Right ventricle myocardium inferior (tissue), 1 donor: ENCODE data around the gene UTP18. TPM values are rescaled to one million over a fixed set of nuclear protein-coding genes. Genes with fewer than 3 reads are reported as not detected.
"Not testable (repeated sequence)": the region's sequence is repeated elsewhere in the genome, so short reads cannot be mapped to it uniquely, and the experiment has no call there.

Experiments used
- ATAC-seq: fragments of 200-7000 bp; cut with Tn5 transposase; one replicate; pipeline ENCODE4 v1.9.1; 2020; ENCODE audit warnings: mild to moderate bottlenecking, moderate library complexity
- DNase-seq: peaks from one replicate; pipeline ENCODE4 v3.0.0; 2021; ENCODE audit errors: missing footprints
- intact Hi-C: fragments of 100-400 bp; cut with DNase I; formaldehyde crosslinking; loops from one replicate; pipeline ENCODE4 v1.11.0; 2022
- long read RNA-seq: library from polyadenylated mRNA; unstranded; transcript quantifications from one replicate; pipeline ENCODE4 v2.0.0, GENCODE V29; 2021
- total RNA-seq: library from RNA; stranded (reverse); fragmentation: NEBNext Ultra II Directional; extraction: Animal tissue kit (Norgen Biotek cat#: 25700); gene quantifications from one replicate; pipeline ENCODE4 v1.2.1, GENCODE V29; 2021
- donor health status: DM: no; HTN: yes; CAD: no; lungs with severe emphysema.

UTP18 gene
- total RNA-seq: 6.9 TPM
- long read RNA-seq, transcript UTP18-201 (14 exons, 1,894 nt): major isoform, 6 of 7 reads
- long read RNA-seq, partial matches to known transcripts: 1 of 7 reads
- long read RNA-seq, other reads (novel, unspliced or antisense): 0 of 7 reads

- peak; percentile 98 for DNase-seq
- intact Hi-C loops: loop anchor here (5.0 kb wide), 1 partner anchor 93 kb away; the partner anchor contains the start of gene NME2
- peak; percentile 97 for ATAC-seq
Measured at GRCh38 chr17:51260237-51261023, at the start of gene UTP18. Gene UTP18, plus strand, starts transcription at chr17:51260546. Its CDS starts 39 bp downstream, at chr17:51260585.

- ATAC-seq (no peak), DNase-seq (no peak)
- intact Hi-C loops: no loop called here
Measured at GRCh38 chr17:51214920-51215319, 45.4 kb upstream of the UTP18 start.

- DNase-seq (no peak), ATAC-seq (no peak)
- intact Hi-C loops: no loop called here
Measured at GRCh38 chr17:51217946-51218345, 42.4 kb upstream of the UTP18 start.

- DNase-seq: no peak
- intact Hi-C loops: no loop called here
- no peak for ATAC-seq
Measured at GRCh38 chr17:51221322-51221721, 39.0 kb upstream of the UTP18 start.

GRCh38 chr17:51224402-51225262 is 35.7 kb upstream of the UTP18 start:
- no peak for ATAC-seq
- DNase-seq: no peak
- intact Hi-C loops: no loop called here

GRCh38 chr17:51225523-51225922 is 34.8 kb upstream of the UTP18 start:
- not testable (repeated sequence) for DNase-seq

GRCh38 chr17:51228161-51228560 is 32.2 kb upstream of the UTP18 start:
- DNase-seq (no peak), ATAC-seq (no peak)
- intact Hi-C loops: no loop called here

More at GRCh38 chr17:51225523-51225922, 34.8 kb upstream of the UTP18 start:
- intact Hi-C loops, ATAC-seq: not testable (repeated sequence)

- DNase-seq (no peak), ATAC-seq (no peak)
- intact Hi-C loops: no loop called here
Measured at GRCh38 chr17:51229889-51230288, 30.5 kb upstream of the UTP18 start.

- ATAC-seq: no peak
- DNase-seq: no peak
- intact Hi-C loops: no loop called here
Measured at GRCh38 chr17:51230306-51230705, 30.0 kb upstream of the UTP18 start.

GRCh38 chr17:51231999-51232398 is 28.3 kb upstream of the UTP18 start:
- no peak for ATAC-seq
- intact Hi-C loops: no loop called here
- no peak for DNase-seq

GRCh38 chr17:51234162-51234561 is 26.2 kb upstream of the UTP18 start:
- no peak for ATAC-seq
- intact Hi-C loops: no loop called here
- DNase-seq: no peak

- intact Hi-C loops: no loop called here
Measured at GRCh38 chr17:51238255-51238887, 22.0 kb upstream of the UTP18 start.

GRCh38 chr17:51240275-51240674 is 20.1 kb upstream of the UTP18 start:
- DNase-seq (no peak), ATAC-seq (no peak)
- intact Hi-C loops: no loop called here

More at GRCh38 chr17:51238255-51238887, 22.0 kb upstream of the UTP18 start:
- ATAC-seq (no peak), DNase-seq (no peak)

- no peak for ATAC-seq
Measured at GRCh38 chr17:51244041-51244440, 16.3 kb upstream of the UTP18 start.

GRCh38 chr17:51245535-51245934 is 14.8 kb upstream of the UTP18 start:
- intact Hi-C loops: no loop called here
- ATAC-seq: no peak
- no peak for DNase-seq

More at GRCh38 chr17:51244041-51244440, 16.3 kb upstream of the UTP18 start:
- intact Hi-C loops: no loop called here
- no peak for DNase-seq

- intact Hi-C loops: no loop called here
- no peak for DNase-seq
- no peak for ATAC-seq
Measured at GRCh38 chr17:51250314-51250840, 10.0 kb upstream of the UTP18 start.

GRCh38 chr17:51251010-51251409 is 9.3 kb upstream of the UTP18 start:
- no peak for DNase-seq
- intact Hi-C loops: no loop called here
- ATAC-seq: no peak

- intact Hi-C loops: no loop called here
- DNase-seq (no peak), ATAC-seq (no peak)
Measured at GRCh38 chr17:51255673-51256072, 4.7 kb upstream of the UTP18 start.

GRCh38 chr17:51256101-51256500 is 4.2 kb upstream of the UTP18 start:
- ATAC-seq (no peak), DNase-seq (no peak)
- intact Hi-C loops: no loop called here
